A172 (cell line): ENCODE data around the gene OR2AT4. TPM values are rescaled to one million over a fixed set of nuclear protein-coding genes. Genes with fewer than 3 reads are reported as not detected.
"Not testable (repeated sequence)": the region's sequence is repeated elsewhere in the genome, so short reads cannot be mapped to it uniquely, and the experiment has no call there.

Source experiments
- DNase-seq: peaks from one replicate; pipeline ENCODE4 v3.0.0-alpha.2; 2015; ENCODE audit warnings: low spot score
- total RNA-seq: library from RNA; depleted of rRNA; stranded (reverse); fragments of >200 nt; shearing (Covaris generic); gene quantifications from 2 replicates; pipeline ENCODE4 v1.2.3, GENCODE V29; 2014

OR2AT4 gene
- total RNA-seq, 1 experiment from 2014 or later, result not detected

GRCh38 chr11:75068993-75069392 lies 27.7 kb downstream of the OR2AT4 start:
- no peak for DNase-seq

DNA sequence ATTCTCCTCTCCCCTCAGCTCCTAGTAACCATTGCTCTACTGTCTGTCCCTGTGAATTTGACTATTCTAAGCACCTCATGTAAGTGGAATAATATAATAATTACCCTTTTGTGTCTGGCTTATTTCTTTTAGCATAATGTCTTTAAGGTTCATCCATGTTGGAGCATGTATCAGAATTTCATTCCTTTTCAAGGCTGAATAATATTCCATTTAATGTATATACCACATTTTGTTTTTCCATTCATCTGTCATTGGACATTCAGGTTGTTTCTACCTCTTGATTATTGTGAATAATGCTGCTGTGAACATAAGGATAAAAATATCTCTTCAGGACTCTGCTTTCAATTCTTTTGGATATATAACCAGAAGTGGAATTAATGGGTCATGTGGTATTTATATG lies 28.1 kb downstream of the OR2AT4 start:
- DNase-seq, result no peak

DNA sequence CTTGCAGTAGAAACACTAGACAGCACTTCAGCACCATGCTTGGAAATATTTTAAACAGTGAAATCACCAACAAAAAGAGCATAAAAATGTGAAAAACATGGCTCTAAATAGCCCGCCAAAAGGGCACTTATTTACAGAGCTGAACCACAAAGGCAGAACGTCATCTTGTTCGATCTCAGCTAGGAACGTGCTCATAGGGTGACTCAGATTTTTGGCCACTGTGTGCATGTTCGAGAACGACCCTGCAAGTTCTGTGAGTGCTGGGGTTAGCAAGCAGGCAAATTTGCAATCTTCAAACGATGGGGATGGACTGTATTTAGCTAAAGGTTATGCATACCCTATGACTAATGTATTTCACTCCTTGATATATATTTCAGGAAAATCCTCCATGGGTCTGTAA lies 30.6 kb downstream of the OR2AT4 start:
- no peak for DNase-seq

DNA sequence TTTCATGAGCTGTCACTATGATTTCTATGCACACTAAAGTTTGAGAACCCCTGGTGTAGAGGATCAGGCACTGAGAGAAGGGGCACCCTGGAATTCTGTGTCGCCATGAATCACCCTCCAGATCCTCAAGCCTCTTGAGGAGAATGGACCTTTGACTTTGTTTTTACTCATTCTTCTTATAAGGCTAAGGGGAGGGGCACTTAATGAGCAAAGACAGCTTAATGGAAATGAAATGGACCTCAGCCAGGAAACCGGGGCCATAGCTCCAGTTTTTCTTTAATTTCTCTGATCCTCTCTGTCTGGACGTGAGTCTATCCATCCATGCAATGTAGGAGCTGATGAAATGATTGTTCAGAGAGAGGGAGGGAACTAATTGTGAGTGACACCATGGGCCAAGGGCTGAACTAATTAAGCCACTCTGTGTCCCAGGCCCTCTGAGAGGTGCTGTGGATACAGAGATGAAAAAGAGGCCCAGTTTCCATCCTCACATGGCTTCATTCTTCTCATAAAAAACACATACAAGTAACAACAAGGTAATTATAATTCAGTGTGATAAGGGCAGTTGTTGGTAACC lies 32.8 kb downstream of the OR2AT4 start:
- DNase-seq, result no peak

GRCh38 chr11:75059299-75059698 lies 37.4 kb downstream of the OR2AT4 start:
- DNase-seq, result no peak

GRCh38 chr11:75056814-75057213 lies 39.9 kb downstream of the OR2AT4 start:
- DNase-seq, result no peak

DNA sequence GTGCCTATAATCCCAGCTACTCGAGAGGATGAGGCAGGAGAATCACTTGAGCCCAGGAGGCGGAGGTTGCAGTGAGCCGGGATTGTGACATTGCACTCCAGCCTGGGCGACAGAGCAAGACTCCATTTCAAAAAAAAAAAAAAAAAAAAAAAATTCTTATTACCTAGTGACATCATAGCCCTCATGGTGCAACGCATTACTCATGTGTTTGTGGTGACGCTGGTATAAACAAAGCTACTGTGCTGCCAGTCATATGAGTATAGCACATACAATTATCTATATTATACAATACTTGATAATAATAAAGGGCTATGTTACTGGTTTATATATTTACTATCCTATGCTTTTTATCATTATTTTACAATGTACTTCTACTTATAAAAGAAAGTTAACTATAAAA lies 41.2 kb downstream of the OR2AT4 start:
- DNase-seq, result no peak

DNA sequence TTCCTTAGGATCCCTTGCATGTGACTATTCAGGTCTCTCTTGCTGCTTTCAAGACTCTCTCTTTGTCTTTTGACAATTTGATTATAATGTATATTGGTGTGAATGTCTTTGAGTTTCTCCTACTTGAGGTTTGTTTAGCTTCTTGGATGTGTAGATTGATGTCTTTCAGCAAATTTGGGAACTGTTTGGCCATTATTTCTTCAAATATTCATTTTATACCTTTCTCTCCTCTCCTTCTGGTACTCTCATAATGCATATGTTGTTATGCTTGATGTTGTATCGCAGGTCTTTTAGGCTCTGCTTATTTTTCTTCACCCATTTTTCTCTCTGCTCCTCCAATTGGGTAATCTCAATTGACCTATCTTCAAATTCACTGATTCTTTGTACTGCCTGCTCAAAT lies 44.2 kb downstream of the OR2AT4 start:
- no peak for DNase-seq

DNA sequence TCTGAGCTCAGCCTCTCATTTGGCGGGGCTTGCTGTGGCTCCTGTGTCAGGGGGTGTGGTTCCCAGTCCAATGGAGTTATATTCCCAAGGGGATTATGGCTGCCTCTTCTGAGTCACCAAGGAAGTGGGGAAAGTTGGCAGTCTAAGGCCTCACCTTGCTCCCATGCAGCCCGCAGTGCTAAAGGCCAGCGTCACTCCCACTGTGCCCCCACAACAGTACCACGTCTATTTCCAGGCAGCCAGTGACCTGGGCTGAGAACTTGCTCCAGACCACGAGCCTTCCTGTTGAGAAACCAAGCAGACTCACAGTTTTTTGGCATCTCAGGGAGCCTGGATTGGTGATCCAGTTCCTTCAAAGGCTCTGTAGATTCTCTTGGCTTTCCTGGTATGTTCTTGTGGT lies 45.6 kb downstream of the OR2AT4 start:
- DNase-seq, result peak; percentile 34

DNA sequence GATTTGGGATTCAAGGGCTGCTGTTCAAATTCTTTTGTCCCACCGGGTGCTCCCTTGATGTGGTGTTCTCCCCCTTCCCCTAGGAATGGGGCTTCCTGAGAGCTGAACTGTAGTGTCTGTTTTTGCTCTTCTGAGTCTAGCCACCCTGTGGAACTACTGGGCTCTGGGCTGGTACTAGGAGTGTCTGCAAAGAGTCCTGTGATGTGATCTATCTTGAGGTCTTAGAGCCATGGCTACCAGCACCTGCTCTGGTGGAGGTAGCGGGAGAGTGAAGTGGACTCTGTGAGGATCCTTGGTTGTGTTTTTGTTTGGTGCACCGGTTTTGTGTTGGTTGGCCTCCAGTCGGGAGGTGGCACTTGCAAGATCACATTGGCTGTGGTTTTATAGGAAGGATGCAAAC lies 46.2 kb downstream of the OR2AT4 start:
- no peak for DNase-seq

GRCh38 chr11:75049501-75050266 lies 47.0 kb downstream of the OR2AT4 start:
- DNase-seq, result not testable (repeated sequence)

DNA sequence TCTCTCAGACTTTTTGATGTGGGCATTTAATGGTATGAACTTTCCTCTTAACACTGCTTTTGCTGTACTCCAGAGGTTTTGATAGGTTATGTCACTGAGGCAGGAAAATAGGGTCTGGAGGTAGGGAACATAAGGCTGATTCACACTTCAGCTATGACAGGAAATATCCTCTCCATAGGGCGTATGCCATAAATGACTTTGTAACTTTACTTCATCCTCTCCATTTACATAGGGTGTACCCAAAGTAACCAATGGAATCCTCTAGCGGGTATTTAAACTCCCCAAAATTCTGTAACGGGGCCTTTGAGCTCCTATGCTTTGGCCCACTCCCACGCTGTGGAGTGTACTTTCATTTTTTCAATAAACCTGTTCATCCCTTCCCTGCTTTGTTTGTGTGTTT lies 49.5 kb downstream of the OR2AT4 start:
- no peak for DNase-seq

DNA sequence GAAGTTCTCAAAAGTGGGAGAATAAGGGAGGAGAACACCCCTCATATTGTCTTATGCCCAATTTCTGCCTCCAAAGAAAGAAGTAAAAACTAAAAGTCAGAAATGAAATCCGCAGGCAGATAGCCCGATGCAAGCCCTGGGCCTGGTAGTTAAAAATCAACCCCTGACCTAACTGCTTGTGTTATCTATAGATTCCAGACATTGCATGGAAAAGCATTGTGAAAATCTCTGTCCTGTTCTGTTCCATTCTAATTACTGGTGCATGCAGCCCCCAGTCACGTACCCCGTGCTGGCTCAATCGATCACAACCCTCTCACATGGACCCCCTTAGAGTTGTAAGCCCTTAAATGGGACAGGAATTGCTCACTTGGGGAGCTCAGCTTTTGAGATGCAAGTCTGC lies 50.0 kb downstream of the OR2AT4 start:
- not testable (repeated sequence) for DNase-seq

DNA sequence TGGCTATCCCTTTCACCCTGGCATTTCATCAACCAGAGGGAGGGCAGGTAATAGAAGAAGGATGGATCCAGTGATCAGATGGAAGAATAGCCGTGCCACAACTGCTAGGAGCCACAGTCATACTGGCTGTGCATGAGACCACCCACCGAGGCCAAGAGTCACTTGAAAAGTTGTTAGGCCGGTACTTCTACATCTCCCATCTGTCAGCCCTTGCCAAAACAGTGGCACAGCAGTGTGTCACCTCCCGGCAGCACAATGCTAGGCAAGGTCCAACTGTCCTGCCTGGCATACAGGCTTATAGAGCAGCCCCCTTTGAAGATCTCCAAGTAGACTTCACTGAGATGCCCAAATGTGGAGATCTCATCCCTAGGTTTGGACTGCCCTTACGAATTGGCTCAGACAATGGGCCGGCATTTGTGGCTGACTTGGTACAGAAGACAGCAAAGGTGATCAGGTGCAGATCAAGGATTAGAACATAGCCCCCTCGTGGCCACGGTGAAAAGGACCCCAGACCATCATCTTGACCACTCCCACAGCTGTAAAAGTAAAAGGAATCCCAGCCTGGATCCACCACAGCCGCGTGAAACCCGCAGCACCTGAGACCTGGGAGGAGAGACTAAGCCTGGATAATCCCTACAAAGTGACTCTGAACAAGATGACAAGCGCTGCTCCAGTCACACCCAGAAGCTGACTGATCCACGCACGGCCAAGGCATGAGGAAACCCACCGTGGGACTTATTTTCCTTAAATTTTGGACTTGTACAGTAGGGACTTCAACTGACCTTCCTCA lies 52.1 kb downstream of the OR2AT4 start:
- not testable (repeated sequence) for DNase-seq

DNA sequence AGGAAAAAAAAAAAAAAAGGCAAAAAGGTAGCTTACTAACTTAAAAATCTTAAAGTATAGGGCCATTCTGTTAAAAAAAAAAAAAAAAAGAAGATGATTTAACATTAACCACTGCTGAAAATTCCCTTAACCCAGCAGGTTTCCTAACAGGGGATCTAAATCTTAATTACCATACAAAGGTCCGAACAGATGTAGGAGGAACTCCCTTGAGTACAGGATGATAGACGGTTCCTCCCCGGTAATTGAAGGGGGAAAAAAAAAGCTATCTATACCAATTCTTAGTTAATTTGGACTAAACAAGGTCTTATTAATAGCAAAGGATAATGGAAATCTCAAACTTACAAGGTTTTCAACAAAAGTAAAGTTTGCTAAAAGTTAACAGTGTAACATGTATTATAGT lies 54.9 kb downstream of the OR2AT4 start:
- DNase-seq, result not testable (repeated sequence)

DNA sequence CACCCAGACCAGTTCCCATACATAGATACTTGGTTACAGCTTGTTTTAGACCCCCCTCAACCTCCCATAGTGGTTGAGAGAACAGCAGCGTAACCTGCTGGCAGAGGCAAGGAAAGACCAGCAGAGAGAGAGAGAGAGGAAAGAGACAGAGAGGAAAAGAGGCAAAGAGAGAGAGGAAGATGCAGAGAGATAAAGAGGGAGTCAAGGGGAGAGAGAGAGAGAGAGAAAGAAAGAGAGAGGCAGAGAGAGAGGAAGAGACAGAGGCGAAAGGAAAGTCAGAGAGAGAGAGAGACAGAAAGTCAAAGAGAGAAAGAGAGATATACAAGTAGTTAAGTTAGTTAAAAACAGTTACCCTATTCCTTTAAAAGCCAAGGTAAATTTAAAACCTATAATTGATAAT lies 55.4 kb downstream of the OR2AT4 start:
- DNase-seq, result no peak

DNA sequence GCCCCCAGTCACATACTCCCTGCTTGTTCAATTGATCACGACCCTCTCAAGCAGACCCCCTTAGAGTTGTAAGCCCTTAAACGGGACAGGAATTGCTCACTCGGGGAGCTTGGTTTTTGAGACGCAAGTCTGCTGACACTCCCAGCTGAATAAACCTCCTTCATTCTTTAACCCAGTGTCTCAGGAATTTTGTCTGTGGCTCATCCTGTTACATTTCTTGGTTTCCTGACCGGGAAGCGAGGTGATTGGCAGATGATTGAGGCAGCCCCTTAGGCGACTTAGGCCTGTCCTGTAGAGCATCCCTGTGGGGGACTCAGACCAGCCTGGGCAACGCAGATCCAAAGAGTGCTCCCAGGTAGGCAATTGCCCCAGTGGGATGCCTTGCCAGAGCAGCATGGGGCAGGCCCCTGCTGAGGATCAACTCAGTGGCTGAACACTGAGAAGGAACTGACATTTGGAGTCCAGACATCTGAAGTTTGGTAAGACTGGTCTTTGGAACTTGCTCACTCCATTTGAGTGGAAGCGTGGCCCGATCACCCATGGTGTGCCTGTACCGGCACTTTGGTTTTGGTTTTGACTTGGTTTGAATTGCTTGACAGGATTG lies 56.4 kb downstream of the OR2AT4 start:
- no peak for DNase-seq

- DNase-seq, result no peak
Observed at GRCh38 chr11:75035911-75036565, 60.6 kb downstream of the OR2AT4 start.

- DNase-seq, result no peak
Observed at GRCh38 chr11:75035256-75035655, 61.4 kb downstream of the OR2AT4 start.

DNA sequence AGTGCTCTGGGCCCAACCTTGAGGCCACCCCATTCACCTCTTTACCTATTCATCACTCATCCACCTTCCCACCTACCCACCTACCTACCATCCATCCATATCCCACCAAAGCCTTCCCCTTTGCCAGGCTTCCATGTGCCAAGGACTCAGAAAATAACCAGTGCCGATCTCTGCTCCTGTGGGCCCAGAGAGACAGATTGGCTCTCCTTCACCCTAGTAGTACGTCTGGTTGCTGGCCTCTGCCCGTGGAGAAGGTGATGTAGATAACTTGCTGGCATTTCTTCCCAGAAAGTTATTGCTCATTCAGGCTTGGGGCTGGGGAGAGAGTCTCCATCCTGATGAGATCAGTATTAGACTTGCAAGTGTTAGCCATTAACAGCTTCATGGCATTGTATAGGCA lies 62.8 kb downstream of the OR2AT4 start:
- no peak for DNase-seq

GRCh38 chr11:75032550-75032935 lies 64.1 kb downstream of the OR2AT4 start:
- DNase-seq, result no peak
